Hepatic stellate cell (primary cell): ENCODE data around the gene OPN1MW2.
"Not testable (repeated sequence)": the region's sequence is repeated elsewhere in the genome, so short reads cannot be mapped to it uniquely, and the experiment has no call there.

Experiments
- DNase-seq: peaks from one replicate; pipeline ENCODE4 v3.0.0; 2011; ENCODE audit warnings: low spot score

Gene OPN1MW2

DNA sequence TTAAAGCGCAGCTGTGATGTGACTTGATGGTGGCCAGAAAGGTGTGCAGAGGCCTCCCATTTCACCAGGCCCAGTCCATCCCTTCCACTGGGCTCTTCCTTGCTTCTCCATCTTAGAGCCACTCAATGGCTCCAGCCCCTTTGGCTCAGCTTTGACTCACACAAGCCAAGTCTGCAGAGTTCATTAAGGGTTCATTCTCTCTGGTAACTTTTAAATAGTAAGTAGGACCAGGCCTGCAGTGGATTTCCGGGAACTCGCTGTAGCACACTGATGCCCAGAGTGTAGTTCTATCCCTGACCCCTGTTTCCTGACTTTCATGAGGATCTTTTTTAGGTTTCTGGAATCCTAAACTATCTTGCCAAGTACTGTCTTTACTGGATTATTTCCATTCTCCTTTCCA is 49.7 kb downstream of the OPN1MW2 start:
- DNase-seq, result not testable (repeated sequence)
